ENCODE results near the gene OSBPL8.

GRCh38 chr12:76471579-76471978 lies 88.0 kb downstream of the OSBPL8 start:
- TF ChIP-seq CTCF (conservative IDR thresholded peaks at IDR 0.05; ENCODE audit: low read length) (no peak), EZH2phosphoT487 (IDR thresholded peaks at IDR 0.05; ENCODE audit: borderline replicate concordance, low read depth, low read length) (no peak)
